ENCODE results near the gene NUDT5. TPM values are rescaled to one million over a fixed set of nuclear protein-coding genes. Genes with fewer than 3 reads are reported as not detected.
A peak's percentile ranks its signal among the peaks of the same experiment; 100 is the strongest.

NUDT5 gene
- total and polyA plus RNA-seq, 2 of the 13 experiments (the other 11 are each of a cell fraction or from before 2014, with no cell fraction given) = 79.6 to 134 TPM

DNA sequence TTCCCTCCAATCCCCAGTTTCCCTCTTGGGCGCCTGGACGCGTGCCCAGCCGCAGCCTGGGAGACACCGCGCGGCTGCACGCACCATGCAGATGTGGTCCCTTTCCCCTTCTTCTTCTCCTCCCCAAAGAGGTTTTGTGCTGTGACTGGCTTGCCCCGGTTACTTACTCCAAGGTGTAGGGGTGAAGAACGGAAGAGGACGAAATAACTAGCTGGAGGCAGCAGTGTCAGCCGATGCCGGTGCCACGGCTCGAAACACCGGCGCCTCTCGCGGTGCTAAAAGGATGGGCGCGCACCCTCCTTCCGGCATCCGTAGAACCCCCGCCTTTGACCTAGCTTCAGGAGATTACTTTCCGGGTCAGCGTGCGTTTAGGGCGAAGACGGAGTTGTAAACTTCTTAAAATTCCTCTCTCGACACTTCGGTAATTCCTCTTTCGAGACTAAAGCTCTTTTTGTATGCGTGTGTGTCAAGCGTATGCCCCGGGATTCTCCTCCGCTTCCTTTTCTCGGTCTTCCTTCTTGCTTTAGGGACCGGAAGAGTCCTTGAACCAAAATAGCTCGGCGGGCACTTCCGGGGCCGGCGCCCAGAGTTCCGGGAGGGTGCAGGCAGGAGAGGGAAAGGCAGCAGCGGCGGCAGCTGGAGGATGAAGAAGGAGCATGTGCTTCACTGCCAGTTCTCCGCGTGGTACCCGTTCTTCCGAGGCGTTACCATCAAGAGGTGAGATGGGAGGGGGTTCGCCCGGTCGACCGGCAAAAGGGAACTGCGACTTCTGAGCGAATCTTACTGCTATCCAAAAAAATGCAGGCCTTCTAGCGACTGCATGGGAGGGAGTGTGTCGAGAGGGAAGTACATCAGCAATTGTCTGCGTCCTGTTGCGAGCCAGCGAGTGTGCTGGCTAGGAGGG is at the start of gene NUDT5, which contains the start of gene CDC123 (continued):
- TF ChIP-seq MIXL1 (CRISPR knock-in tag; IDR thresholded peaks at IDR 0.05) (peak; percentile 56), HOXA9 (CRISPR knock-in tag; IDR thresholded peaks at IDR 0.05; ENCODE audit: borderline replicate concordance) (no peak), ZNF276 (CRISPR knock-in tag; IDR thresholded peaks at IDR 0.05; ENCODE audit: low read depth) (no peak; the same call in 1 of the 2 replicates), FIP1L1 (IDR thresholded peaks at IDR 0.05; ENCODE audit: borderline replicate concordance, insufficient read depth, low read depth, low read length) (no peak), GATA4 (IDR thresholded peaks at IDR 0.05; ENCODE audit: borderline replicate concordance, low read depth) (peak; percentile 33; the same call in 1 of the 2 replicates), NCOA1 (CRISPR knock-in tag; IDR thresholded peaks at IDR 0.05) (no peak), POLR2G (IDR thresholded peaks at IDR 0.05; ENCODE audit: low read depth, low read length) (peak; percentile 94), CENPT (CRISPR knock-in tag; IDR thresholded peaks at IDR 0.05; ENCODE audit: low read depth) (no peak), ZNF678 (CRISPR knock-in tag; IDR thresholded peaks at IDR 0.05) (no peak), CBX5 (CRISPR knock-in tag; IDR thresholded peaks at IDR 0.05; ENCODE audit: borderline replicate concordance) (peak; percentile 79; the same call in 1 of the 2 replicates), ZBTB1 (CRISPR knock-in tag; IDR thresholded peaks at IDR 0.05; ENCODE audit: borderline replicate concordance) (no peak; the same call in 1 of the 2 replicates), KLF15 (CRISPR knock-in tag; IDR thresholded peaks at IDR 0.05; ENCODE audit: borderline replicate concordance) (no peak)
- TF ChIP-seq, protein P1, sequence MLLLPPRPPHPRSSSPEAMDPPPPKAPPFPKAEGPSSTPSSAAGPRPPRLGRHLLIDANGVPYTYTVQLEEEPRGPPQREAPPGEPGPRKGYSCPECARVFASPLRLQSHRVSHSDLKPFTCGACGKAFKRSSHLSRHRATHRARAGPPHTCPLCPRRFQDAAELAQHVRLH (CRISPR knock-in tag; IDR thresholded peaks at IDR 0.05; ENCODE audit: borderline replicate concordance, low read depth) = peak; percentile 27; the same call in 1 of the 2 replicates
- TF ChIP-seq, protein P2, sequence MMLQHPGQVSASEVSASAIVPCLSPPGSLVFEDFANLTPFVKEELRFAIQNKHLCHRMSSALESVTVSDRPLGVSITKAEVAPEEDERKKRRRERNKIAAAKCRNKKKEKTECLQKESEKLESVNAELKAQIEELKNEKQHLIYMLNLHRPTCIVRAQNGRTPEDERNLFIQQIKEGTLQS (CRISPR knock-in tag; IDR thresholded peaks at IDR 0.05) = 0 out of 2 replicates have a peak, but pooled peaks have one; percentile 29
- TF ChIP-seq, protein P3, sequence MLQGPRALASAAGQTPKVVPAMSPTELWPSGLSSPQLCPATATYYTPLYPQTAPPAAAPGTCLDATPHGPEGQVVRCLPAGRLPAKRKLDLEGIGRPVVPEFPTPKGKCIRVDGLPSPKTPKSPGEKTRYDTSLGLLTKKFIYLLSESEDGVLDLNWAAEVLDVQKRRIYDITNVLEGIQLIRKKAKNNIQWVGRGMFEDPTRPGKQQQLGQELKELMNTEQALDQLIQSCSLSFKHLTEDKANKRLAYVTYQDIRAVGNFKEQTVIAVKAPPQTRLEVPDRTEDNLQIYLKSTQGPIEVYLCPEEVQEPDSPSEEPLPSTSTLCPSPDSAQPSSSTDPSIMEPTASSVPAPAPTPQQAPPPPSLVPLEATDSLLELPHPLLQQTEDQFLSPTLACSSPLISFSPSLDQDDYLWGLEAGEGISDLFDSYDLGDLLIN (CRISPR knock-in tag; IDR thresholded peaks at IDR 0.05; ENCODE audit: borderline replicate concordance) = no peak
- TF ChIP-seq, protein P4, sequence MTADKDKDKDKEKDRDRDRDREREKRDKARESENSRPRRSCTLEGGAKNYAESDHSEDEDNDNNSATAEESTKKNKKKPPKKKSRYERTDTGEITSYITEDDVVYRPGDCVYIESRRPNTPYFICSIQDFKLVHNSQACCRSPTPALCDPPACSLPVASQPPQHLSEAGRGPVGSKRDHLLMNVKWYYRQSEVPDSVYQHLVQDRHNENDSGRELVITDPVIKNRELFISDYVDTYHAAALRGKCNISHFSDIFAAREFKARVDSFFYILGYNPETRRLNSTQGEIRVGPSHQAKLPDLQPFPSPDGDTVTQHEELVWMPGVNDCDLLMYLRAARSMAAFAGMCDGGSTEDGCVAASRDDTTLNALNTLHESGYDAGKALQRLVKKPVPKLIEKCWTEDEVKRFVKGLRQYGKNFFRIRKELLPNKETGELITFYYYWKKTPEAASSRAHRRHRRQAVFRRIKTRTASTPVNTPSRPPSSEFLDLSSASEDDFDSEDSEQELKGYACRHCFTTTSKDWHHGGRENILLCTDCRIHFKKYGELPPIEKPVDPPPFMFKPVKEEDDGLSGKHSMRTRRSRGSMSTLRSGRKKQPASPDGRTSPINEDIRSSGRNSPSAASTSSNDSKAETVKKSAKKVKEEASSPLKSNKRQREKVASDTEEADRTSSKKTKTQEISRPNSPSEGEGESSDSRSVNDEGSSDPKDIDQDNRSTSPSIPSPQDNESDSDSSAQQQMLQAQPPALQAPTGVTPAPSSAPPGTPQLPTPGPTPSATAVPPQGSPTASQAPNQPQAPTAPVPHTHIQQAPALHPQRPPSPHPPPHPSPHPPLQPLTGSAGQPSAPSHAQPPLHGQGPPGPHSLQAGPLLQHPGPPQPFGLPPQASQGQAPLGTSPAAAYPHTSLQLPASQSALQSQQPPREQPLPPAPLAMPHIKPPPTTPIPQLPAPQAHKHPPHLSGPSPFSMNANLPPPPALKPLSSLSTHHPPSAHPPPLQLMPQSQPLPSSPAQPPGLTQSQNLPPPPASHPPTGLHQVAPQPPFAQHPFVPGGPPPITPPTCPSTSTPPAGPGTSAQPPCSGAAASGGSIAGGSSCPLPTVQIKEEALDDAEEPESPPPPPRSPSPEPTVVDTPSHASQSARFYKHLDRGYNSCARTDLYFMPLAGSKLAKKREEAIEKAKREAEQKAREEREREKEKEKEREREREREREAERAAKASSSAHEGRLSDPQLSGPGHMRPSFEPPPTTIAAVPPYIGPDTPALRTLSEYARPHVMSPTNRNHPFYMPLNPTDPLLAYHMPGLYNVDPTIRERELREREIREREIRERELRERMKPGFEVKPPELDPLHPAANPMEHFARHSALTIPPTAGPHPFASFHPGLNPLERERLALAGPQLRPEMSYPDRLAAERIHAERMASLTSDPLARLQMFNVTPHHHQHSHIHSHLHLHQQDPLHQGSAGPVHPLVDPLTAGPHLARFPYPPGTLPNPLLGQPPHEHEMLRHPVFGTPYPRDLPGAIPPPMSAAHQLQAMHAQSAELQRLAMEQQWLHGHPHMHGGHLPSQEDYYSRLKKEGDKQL (CRISPR knock-in tag; IDR thresholded peaks at IDR 0.05; ENCODE audit: low read depth) = no peak

Data from HepG2 (cell line).